GM21825 (cell line): ENCODE results near the gene PREX1.

Experiments
- ATAC-seq: cut with Tn5 transposase; IDR thresholded peaks from one replicate; pipeline ENCODE4 v1.9.1; 2021; ENCODE audit warnings: mild to moderate bottlenecking, moderate library complexity; ENCODE audit not compliant: unreplicated experiment

Gene PREX1

DNA sequence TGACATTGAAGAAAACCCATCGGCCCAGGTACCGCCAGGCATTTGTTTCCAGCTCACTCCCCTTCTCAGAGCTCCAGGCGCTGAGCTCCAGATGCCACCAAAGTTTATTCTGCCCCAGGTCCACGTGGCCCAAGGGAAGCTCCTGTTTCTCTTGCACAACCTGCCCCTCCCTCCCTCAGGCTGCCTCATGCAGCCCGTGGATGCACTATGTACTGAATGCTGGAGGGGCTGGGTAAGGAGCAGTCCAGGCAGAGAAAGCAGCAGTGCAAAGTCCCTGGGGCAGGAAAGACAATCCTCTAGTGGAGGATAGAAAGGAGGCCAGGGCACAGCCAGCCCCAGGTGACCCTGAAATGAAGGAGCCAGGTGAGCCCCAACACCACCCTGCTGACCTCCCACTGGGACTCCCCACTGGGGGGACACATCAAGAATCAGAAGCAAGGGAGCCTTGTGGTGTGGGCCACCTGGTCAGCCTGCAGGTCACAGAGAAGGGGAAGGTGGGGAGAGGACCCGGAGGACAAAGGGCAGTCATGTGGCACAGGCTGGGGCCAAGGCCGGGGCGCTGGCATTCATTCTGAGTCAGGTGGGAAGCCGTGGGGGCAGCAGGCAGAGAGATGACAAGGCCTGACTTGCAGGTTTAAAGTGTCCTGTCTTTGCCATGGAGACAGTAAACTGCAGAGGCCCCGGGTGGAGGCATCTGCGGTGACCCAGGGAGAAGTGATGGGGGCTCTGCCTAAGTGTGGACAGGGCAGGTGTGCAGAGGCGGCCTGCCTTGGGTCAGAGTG is 230.1 kb downstream of the PREX1 start:
- no peak for ATAC-seq

DNA sequence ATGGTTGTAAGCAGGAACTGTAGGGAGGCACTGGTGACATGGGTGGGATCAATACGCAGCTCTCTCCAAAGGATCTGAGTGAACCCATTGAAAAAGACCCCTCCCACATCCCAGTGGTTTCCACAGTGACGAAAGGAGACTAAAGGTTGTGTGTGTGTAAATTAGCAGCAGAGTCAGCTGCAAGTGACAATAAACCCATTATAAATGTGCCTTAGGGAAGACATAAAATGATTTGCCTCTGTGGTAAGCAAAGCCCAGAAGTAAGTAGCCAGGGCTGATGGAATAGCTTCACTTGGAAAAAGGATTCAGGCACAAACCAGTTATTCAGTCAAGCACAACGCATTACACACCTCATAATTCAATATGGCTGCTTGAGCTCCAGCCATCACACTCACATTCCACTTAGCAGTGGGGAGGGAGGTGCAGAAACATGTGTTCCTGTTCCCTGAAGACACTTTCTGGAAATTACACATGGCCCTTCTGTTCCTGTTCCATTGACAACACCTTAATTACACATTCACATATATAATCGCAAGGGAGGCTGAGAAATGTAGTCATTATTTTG is 231.4 kb downstream of the PREX1 start:
- ATAC-seq = no peak

DNA sequence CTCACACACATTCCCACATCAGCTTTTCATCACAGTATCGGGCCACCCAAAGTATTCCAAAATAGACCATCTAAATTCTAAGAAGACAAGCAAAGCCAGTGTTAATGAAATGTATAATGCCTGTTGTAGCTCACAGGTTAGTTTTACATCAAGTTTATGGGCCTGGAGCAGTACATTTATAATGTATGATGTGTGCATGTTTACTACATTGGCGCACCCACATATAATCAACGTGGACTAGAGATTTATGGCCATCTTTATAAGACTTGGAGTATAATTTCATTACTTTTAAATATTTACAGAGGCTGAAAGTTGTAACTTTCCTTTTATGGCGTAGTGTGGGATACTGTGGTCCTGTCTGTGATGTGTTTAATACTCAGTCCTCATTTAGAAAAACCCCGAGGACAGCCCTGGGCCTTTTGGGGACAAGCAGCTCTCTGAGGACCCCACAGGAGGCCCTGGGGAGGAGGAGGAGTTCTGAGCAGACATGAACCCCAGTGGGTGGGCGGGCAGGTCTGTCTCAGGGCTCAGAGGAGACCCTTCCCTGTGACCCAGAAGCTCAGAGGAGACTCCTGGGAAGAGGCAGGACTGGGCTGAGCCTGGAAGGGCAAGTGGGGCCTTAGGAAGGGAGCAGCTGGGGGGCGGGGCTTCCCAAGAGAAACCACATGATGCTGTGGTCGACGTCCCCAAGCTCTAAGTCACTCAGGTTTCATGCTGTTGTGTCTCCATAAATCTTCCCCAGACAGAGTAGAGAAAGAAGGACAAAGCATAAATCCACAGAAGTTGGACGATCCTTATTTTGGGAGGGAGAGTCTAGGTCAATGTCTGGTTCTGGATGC is 232.1 kb downstream of the PREX1 start:
- ATAC-seq = no peak

DNA sequence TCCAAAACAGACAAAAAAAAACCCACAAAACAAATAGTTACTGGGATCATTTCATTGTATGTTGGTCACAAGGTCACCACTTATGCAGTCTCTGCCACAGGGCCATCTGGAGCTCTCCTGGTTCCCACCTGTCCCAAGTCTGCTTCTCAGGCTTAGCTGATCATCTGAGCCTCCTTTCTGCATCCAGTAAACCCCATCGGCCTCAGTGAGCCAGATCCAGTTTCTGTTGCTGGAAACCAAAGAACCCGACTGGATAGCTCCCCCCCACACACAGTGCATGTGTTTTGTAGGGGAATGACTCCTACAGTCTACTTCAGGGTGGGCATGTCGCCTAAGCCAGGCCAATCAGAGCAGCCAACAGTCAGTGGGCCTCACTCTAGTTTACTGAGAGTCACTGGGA is 233.3 kb downstream of the PREX1 start:
- no peak for ATAC-seq

DNA sequence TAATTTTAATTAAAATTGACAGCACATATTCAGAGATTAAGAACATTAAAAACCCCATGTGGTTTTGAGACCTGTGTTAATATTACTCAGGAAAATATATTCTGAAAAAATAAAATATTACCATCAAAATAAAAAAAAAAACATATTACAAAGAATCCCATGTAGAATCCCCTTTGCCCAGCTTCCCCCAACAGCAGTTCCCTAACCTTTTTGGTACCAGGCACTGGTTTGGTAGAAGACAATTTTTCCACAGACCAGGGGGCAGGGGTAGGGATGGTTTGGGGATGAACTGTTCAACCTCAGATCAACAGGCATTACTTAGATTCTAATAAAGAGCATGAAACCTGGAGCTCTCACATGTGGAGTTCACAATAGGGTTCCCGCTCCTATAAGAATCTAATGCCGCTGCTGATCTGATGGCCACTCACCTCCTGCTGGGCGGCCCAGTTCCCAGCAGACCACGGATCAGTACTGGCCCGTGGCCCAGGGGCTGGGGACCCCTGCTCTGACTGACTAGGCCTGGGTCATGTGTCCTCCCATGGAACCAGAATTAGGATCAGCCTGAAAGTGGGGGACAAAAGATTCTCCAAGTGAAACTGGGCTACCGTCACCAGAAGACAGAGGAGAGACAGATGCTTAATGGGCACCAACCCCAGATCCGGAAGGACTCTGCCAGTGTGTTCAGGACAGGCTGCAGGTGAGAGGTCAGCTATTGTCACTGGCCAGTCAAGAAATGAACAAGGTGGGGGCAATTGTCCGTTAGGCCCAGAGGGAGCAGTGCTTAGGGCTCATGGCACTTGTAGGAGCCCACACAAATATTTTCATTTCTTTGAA is 235.5 kb downstream of the PREX1 start:
- ATAC-seq = no peak

DNA sequence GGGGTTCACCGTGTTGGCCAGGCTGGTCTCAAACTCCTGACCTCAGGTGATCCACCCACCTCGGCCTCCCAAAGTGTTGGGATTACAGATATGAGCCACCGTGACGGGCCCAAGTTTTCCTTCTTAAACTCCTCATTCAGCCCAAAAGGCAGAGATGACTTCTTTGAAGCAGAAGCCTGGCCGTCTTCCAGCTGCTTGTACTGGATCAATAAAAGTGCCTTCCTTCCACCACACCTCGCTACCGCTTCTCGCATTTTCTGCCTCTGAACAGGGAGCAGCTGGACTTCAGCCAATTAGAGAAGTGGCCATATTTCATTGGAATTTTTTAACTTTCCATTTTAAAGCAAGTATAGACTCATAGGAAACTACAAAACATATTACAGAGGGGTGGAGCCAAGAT is 241.1 kb downstream of the PREX1 start:
- ATAC-seq = no peak

DNA sequence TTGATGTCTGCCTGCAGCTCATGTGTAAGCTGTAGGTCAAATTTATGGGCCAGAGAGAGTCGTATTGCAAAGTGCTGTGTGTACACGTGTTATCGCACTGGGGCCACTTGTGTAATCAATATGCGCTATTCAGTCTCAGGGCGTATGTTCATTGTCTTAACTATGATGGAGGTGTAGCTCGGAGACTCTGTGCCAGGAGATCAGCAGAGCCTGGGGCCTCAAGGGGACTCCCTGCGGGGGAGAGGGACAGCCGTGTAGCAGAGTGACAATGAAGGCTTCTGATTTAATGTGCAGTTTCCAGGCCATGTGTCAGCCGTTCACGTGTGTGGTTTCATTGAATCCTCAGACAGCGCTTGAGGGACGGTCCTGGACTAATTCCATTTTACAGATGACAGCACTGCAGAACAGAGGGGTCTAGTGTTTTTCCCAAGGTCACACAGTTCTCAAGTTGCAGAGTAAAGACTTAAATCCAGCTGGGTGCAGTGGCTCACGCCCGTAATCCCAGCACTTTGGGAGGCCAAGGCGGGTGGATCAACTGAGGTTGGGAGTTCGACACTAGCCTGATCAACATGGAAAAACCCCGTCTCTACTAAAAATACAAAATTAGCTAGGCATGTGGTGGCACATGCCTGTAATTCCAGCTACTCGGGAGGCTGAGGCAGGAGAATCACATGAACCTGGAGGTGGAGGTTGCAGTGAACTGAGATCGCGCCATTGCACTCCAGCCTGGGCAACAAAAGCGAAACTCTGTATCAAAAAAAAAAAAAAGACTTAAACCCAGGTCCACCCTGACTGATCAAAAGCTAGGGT is 242.5 kb downstream of the PREX1 start:
- ATAC-seq = no peak

DNA sequence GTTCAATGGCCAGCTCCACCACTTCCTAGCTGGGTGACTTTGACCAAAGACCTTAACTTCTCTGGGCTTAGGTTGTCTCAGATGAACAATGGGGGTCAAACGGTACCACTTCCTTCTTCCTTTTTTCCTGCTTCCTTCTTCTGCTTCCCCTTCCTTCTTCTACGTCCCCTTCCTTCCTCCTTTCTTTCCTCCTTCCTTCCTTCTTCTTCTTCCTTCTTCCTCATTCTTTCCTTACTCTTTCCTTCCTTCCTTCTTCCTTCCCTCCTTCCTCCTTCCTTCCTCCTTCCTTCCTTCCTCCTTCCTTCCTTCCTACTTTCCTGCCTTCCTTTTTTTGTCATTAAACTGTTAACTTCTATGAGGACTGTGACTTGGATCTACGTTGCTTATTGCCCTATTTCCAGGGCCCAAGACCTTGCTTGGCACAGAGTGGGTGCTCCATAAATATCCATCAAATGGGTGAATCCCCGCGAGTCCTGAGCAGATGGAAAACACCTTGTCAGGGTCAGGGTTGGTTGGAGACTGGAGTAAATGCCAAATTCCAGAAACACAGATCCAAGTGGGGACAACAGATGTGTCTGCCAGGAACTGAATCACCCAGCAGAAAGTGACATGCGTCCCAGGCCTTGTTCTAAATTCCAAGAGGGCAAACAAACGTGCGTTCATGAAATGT is 243.3 kb downstream of the PREX1 start:
- no peak for ATAC-seq

DNA sequence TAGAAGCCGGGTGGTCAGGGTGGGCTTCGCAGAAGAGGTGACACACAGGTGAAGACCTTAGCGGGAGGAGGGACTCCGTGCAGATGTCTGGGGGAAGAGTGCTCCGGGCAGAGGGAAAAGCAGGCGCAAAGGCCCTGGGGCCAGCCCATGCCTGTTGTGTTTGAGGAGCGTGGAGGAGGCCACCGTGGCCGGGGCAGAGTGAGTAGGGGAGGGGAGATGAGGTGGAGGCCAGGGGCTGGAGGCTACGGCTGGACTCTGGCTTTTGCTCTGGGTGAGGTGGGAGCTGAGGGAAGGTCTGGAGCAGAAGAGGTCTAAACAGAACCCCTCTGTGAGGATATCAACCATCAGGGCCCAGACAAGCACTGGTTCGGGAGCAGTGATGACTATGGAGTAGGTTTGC is 244.0 kb downstream of the PREX1 start:
- no peak for ATAC-seq

DNA sequence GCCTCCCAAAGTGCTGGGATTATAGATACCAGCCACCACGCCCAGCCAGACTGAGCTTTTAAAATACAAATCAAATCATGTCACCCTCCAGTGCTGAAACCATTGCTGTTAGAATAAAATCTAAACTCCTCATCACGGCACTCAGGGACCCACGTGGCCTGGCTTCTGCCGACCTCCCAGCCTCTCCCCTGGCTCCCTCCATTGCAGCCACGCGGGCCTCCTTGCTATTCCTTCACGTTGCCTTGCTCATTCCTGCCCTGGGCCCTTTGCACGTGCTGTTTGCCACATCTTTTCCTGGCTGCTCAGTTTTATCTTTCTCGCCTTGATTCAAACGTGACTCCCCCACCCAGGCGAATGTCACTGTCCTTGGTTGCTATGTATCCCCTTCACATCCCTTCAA is 244.6 kb downstream of the PREX1 start:
- no peak for ATAC-seq

DNA sequence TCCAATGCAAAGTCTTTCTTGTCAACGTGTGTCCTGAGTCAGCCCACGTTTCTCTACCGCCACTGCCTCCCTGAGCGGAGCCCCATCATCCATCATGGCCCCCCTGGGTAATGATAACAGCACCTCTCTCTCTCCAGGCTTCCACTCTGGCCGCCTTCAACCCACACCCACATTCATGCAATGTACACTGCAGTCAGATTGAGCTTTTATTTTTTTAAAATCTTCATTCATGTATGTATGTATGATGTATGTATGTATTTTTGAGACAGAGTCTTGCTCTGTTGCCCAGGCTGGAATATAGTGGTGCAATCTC is 245.2 kb downstream of the PREX1 start:
- no peak for ATAC-seq

DNA sequence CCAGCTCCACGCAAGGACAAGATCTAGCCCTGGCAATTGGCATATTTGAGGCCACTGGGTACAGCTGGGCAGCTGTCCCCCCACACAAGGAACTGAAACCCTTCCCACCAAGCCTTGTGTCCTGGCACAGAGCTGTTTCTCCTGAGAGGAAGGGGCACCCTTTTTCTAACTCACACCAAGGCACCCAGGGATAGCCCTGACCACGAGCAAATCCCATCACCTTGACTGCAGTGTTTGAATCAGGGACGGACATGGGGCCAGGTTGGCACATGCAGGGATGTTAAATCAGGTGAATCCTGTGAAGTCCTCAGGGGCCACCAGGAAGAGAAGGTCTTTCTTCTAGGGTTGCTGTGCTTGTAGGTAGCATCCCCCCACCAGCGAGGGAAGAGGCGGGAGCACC is 246.6 kb downstream of the PREX1 start:
- no peak for ATAC-seq

DNA sequence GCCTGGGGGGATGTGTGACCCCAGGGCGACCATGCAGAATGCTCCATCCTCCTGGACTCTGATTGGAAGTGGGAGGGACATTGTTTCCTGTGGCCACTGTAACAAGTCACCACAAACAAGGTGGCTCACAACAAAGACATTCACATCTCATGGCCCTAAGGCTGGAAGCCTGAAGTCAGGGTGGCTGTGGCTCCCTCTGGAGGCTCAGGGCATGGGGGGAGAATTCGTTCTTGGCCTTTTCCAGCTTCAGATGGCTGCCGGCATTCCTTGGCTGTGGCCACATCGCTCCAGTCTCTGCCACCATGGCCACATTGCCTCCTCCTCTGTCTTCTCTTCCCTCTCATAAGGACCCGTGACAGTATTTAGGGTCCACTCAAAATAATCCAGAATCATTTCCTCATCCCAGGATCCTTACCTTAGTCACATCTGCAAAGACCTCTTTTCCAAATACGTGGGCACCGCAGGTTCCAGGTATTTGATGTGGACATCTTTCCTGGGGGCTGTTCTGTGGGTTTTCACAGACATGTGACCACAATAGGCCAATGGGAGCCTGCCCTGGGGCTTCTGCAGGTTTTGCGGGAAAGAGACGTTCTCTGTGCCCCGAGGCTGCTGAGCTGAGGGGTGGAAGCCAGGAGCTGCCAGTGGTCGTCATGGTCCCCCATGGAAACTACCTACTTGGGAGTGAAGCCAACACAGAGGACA is 249.3 kb downstream of the PREX1 start:
- no peak for ATAC-seq

DNA sequence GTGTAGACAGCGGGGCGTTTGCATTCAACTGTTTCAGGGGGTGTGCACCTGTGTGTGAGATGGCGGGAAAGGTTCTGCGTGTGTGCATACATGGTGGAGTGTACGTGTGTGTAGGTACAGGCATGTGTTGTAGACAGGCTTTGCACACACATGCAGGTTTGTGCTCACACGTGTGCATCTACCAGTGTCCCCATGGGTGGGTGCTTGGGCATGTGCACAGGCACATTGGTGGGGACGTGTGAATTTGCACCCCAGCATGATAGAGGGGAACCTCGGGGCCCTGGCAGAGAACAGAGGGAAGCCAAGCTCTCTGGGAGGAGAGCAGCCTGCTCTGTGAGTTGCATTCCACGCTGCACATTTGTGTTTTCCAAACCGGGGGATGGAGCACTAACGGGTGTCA is 250.2 kb downstream of the PREX1 start:
- ATAC-seq = no peak

DNA sequence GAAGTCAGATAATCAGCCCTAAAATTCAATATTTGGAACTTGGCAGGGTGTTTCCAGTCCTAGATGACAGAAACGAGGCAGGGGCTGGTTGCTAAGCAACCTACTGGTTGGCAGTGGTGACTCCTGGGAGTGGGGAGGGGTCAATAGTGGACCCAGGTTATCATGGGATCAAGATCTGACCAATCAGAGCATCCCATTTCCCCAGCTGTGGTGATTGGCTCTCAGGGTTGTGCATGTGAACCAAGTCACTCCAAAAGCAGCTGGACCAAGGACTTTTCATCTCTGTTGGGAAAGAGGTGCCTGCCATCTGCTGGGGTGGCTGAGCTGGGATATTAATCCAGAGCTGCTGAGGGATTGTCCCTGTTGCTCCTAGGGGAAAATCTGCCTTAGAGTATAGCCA is 253.4 kb downstream of the PREX1 start:
- ATAC-seq = no peak
